ENCODE results near the gene RTEL1.

RTEL1 gene

GRCh38 chr20:63691711-63692435, 33.8 kb downstream of the RTEL1 start:
- peaks cover 4% of the 10 kb centered on the region for H3K4me1 ChIP-seq
- TF ChIP-seq, protein P1, sequence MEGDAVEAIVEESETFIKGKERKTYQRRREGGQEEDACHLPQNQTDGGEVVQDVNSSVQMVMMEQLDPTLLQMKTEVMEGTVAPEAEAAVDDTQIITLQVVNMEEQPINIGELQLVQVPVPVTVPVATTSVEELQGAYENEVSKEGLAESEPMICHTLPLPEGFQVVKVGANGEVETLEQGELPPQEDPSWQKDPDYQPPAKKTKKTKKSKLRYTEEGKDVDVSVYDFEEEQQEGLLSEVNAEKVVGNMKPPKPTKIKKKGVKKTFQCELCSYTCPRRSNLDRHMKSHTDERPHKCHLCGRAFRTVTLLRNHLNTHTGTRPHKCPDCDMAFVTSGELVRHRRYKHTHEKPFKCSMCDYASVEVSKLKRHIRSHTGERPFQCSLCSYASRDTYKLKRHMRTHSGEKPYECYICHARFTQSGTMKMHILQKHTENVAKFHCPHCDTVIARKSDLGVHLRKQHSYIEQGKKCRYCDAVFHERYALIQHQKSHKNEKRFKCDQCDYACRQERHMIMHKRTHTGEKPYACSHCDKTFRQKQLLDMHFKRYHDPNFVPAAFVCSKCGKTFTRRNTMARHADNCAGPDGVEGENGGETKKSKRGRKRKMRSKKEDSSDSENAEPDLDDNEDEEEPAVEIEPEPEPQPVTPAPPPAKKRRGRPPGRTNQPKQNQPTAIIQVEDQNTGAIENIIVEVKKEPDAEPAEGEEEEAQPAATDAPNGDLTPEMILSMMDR (IDR thresholded peaks at IDR 0.05; ENCODE audit: low read depth, low read length) = no peak
- H3K9me3 ChIP-seq = no peaks in the 10 kb centered on the region
- DNase-seq = no peak
- H3K4me3 ChIP-seq (ENCODE audit: low read depth, low read length) = no peak overlapping the region
- H3K27me3 ChIP-seq = no peaks in the 10 kb centered on the region
- no peaks in the 10 kb centered on the region; the same call in 1 of the 2 replicates for H3K36me3 ChIP-seq

- peaks cover 10% of the 10 kb centered on the region for H3K4me1 ChIP-seq
- no peak for DNase-seq
Measured at GRCh38 chr20:63692436-63693082, 34.4 kb downstream of the RTEL1 start.

DNA sequence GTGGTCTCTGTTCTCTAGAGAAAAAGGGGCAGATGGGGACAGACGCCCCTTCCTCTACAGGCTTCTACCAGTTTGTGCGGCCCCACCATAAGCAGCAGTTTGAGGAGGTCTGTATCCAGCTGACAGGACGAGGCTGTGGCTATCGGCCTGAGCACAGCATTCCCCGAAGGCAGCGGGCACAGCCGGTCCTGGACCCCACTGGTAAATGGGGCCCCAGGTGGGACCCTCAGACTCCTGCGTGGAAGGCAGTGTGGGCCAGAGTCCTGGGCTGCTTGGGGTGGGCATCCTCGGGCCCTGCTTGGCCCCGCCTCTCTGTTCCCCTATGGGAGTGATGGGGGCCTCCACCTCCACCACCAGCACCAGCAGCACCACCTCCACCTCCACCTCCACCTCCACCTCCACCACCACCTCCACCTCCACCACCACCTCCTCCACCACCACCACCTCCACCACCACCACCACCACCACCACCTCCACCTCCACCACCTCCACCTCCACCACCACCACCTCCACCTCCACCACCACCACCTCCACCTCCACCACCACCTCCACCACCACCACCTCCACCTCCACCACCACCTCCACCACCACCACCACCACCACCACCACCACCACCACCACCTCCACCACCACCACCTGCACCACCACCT, 35.1 kb downstream of the RTEL1 start:
- peaks cover 17% of the 10 kb centered on the region for H3K4me1 ChIP-seq
- TF ChIP-seq, protein P1 (IDR thresholded peaks at IDR 0.05; ENCODE audit: low read depth, low read length) = no peak
- H3K4me3 ChIP-seq (ENCODE audit: low read depth, low read length) = no peak overlapping the region
- H3K9me3 ChIP-seq = no peaks in the 10 kb centered on the region
- DNase-seq = no peak
- H3K36me3 ChIP-seq = no peaks in the 10 kb centered on the region; the same call in 1 of the 2 replicates
- no peaks in the 10 kb centered on the region for H3K27me3 ChIP-seq

More at GRCh38 chr20:63692436-63693082, 34.4 kb downstream of the RTEL1 start:
- Histone ChIP-seq H3K27me3 (no peaks in the 10 kb centered on the region), H3K9me3 (no peaks in the 10 kb centered on the region), H3K4me3 (ENCODE audit: low read depth, low read length) (no peak overlapping the region), H3K36me3 (no peaks in the 10 kb centered on the region; the same call in 1 of the 2 replicates)
- TF ChIP-seq, protein P1 (IDR thresholded peaks at IDR 0.05; ENCODE audit: low read depth, low read length) = no peak

DNA sequence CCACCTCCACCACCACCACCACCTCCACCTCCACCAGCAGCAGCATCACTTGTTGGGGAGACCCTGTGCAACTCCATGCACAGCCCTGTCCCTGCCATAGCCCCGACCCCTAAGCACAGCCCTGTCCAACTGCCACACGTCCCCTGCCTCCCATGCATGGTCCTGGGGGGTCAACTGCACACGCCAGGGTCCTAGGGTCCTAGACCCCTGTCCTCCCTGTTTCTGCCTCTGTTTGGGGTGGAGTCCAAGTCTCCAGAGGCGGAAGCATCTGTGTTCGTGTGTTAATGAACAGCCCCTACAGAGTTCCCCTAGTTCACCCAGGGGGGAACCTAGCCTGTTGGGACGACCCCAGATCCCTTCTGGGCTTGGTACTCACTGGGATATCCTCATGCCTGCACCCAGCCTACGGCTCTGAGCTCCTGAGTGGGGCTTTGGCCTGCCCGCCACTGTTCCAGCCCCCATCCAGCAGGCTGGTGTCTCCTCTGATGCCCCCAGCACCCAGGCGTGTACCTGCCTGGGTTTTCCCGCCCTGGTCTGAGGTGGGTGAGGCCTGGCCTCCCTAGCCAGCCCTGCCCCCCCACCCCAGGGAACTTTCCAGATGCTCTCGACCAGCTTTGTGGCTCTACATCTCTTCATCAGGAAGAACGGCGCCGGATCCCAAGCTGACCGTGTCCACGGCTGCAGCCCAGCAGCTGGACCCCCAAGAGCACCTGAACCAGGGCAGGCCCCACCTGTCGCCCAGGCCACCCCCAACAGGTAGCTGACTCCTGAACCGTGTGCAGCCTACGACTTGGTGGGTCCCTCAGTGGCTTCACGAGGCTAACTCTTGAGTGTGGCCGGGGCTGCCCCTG, 35.8 kb downstream of the RTEL1 start:
- H3K36me3 ChIP-seq = no peaks in the 10 kb centered on the region
- no peak overlapping the region for H3K4me3 ChIP-seq (ENCODE audit: low read depth, low read length)
- no peaks in the 10 kb centered on the region for H3K27me3 ChIP-seq
- TF ChIP-seq, protein P1 (IDR thresholded peaks at IDR 0.05; ENCODE audit: low read depth, low read length) = no peak
- peaks cover 24% of the 10 kb centered on the region for H3K4me1 ChIP-seq
- no peaks in the 10 kb centered on the region for H3K9me3 ChIP-seq
- DNase-seq = no peak

- Histone ChIP-seq H3K4me1 (peaks cover 33% of the 10 kb centered on the region), H3K36me3 (no peaks in the 10 kb centered on the region), H3K9me3 (no peaks in the 10 kb centered on the region), H3K27me3 (no peaks in the 10 kb centered on the region), H3K4me3 (ENCODE audit: low read depth, low read length) (no peak overlapping the region)
- DNase-seq = no peak
- TF ChIP-seq, protein P1 (IDR thresholded peaks at IDR 0.05; ENCODE audit: low read depth, low read length) = no peak
Measured at GRCh38 chr20:63694584-63695423, 36.7 kb downstream of the RTEL1 start.
